ENCODE data around the gene BHMT.
A peak's percentile ranks its signal among the peaks of the same experiment; 100 is the strongest.
"Not testable (repeated sequence)": the region's sequence is repeated elsewhere in the genome, so short reads cannot be mapped to it uniquely, and the experiment has no call there.

Gene BHMT

GRCh38 chr5:79111960-79112702, 522 bp downstream of the BHMT start:
- peak in 1 of 4 experiments; percentile 12 for DNase-seq

- no peak for DNase-seq
These were observed 1.1 kb downstream of the BHMT start for GRCh38 chr5:79112703-79113058.

- no peak for DNase-seq
These were observed 7.9 kb downstream of the BHMT start for GRCh38 chr5:79119486-79119885.

- DNase-seq = no peak
These were observed 8.6 kb downstream of the BHMT start for GRCh38 chr5:79120221-79120620.

GRCh38 chr5:79122973-79123372, 11.4 kb downstream of the BHMT start:
- peak; percentile 71 to 85 (median 79) for DNase-seq

- DNase-seq = no peak
These were observed 13.0 kb downstream of the BHMT start for GRCh38 chr5:79124607-79125006.

GRCh38 chr5:79130781-79131180, 19.2 kb downstream of the BHMT start:
- DNase-seq = no peak

- DNase-seq = peak in 3 of 4 experiments; percentile 25 to 84 (median 75)
These were observed 21.6 kb downstream of the BHMT start for GRCh38 chr5:79133121-79133656.

GRCh38 chr5:79133657-79134451, 22.2 kb downstream of the BHMT start:
- peak; percentile 76 to 82 (median 80) for DNase-seq

- DNase-seq = no peak
These were observed 24.4 kb downstream of the BHMT start for GRCh38 chr5:79135790-79136553.

GRCh38 chr5:79136618-79137017, 25.0 kb downstream of the BHMT start:
- DNase-seq = no peak

- DNase-seq = no peak
These were observed 28.9 kb downstream of the BHMT start for GRCh38 chr5:79140553-79140952.

- DNase-seq = no peak
These were observed 32.2 kb downstream of the BHMT start for GRCh38 chr5:79143684-79144379.

- DNase-seq = no peak
These were observed 35.5 kb downstream of the BHMT start for GRCh38 chr5:79147076-79147475.

GRCh38 chr5:79149433-79149832, 37.8 kb downstream of the BHMT start:
- no peak for DNase-seq

GRCh38 chr5:79151942-79152671, 40.5 kb downstream of the BHMT start:
- no peak for DNase-seq

GRCh38 chr5:79157305-79157704, 45.7 kb downstream of the BHMT start:
- DNase-seq = peak in 3 of 4 experiments; percentile 32 to 45 (median 32)

GRCh38 chr5:79161647-79162046, 50.0 kb downstream of the BHMT start:
- not testable (repeated sequence) for DNase-seq

GRCh38 chr5:79168031-79168430, 56.4 kb downstream of the BHMT start:
- DNase-seq = no peak

GRCh38 chr5:79170661-79171060, 59.1 kb downstream of the BHMT start:
- DNase-seq = no peak

GRCh38 chr5:79171635-79172245, 60.1 kb downstream of the BHMT start:
- no peak for DNase-seq
